Fibroblast of lung (primary cell): Measurements from ENCODE around the gene FAM221B. TPM values are rescaled to one million over a fixed set of nuclear protein-coding genes. Genes with fewer than 3 reads are reported as not detected.

Source experiments
- DNase-seq, 2 donors: peaks; one replicate each; pipeline versions ENCODE4 v3.0.0 to v3.0.0-alpha.2; 2010; ENCODE audit warnings: low read depth in 2 of 2
- H2AFZ ChIP-seq: 2 replicates; pipeline ENCODE4 v1.5.1; 2012; ENCODE audit warnings: low read length, control low read depth, inconsistent platforms
- H3K27ac ChIP-seq: 2 replicates; pipeline ENCODE4 v1.5.1; 2011; ENCODE audit warnings: low read length, control low read depth; ENCODE audit not compliant: insufficient read depth
- H3K27me3 ChIP-seq: 2 replicates; pipeline ENCODE4 v1.5.1; 2011; ENCODE audit warnings: mild to moderate bottlenecking, low read length; ENCODE audit not compliant: control insufficient read depth, insufficient read depth
- H3K36me3 ChIP-seq: 2 replicates; pipeline ENCODE4 v1.5.1; 2011; ENCODE audit warnings: low read length; ENCODE audit not compliant: control insufficient read depth, insufficient read depth
- H3K4me1 ChIP-seq: 2 replicates; pipeline ENCODE4 v1.5.1; 2011; ENCODE audit warnings: low read length; ENCODE audit not compliant: control insufficient read depth, insufficient read depth; ENCODE audit errors: extremely low read depth
- H3K4me2 ChIP-seq: 2 replicates; pipeline ENCODE4 v1.5.1; 2011; ENCODE audit warnings: low read length, control low read depth; ENCODE audit not compliant: insufficient read depth; ENCODE audit errors: extremely low read depth
- H3K4me3 ChIP-seq, 4 experiments: fragments of 200-600 bp in 1 of 4; sonication (generic) in 1 of 4; replicated peaks in 1 of 4; 2 replicates each; pipeline ENCODE4 v1.5.1; 2011 to 2016; ENCODE audit warnings: low read length in 4 of 4, low read depth in 3 of 4, mild to moderate bottlenecking in 3 of 4, control low read depth in 2 of 4, inconsistent platforms in 1 of 4, mixed read lengths in 1 of 4; ENCODE audit not compliant: insufficient read depth in 1 of 4; ENCODE audit errors: control extremely low read depth in 1 of 4
- H3K79me2 ChIP-seq: 2 replicates; pipeline ENCODE4 v1.5.1; 2012; ENCODE audit warnings: mild to moderate bottlenecking, low read length, inconsistent platforms; ENCODE audit not compliant: control insufficient read depth, insufficient read depth
- H3K9ac ChIP-seq: 2 replicates; pipeline ENCODE4 v1.5.1; 2011; ENCODE audit warnings: mild to moderate bottlenecking, low read length, control low read depth; ENCODE audit not compliant: insufficient read depth
- H3K9me3 ChIP-seq: 2 replicates; pipeline ENCODE4 v1.5.1; 2012; ENCODE audit warnings: low read depth, low read length; ENCODE audit not compliant: control insufficient read depth, insufficient read depth
- H4K20me1 ChIP-seq: 2 replicates; pipeline ENCODE4 v1.5.1; 2011; ENCODE audit warnings: low read length; ENCODE audit not compliant: control insufficient read depth, insufficient read depth; ENCODE audit errors: extremely low read depth
- EZH2 ChIP-seq: IDR thresholded peaks from 2 replicates; pipeline ENCODE4 v1.5.1; 2012; ENCODE audit warnings: low read length, control low read depth, mild to moderate bottlenecking; ENCODE audit errors: missing control alignments
- polyA plus RNA-seq, 2 donors: library from polyadenylated mRNA; depleted of rRNA in 1 of 2; stranded (reverse) in 1 of 2; unstranded in 1 of 2; fragments of >200 nt; gene quantifications; 2 replicates each; pipeline ENCODE4 v1.2.1, GENCODE V29; 2011 to 2012; ENCODE audit warnings: missing spikeins in 1 of 2
- total RNA-seq: library from RNA; depleted of rRNA; stranded (reverse); fragments of >200 nt; gene quantifications from 2 replicates; pipeline ENCODE4 v1.2.1, GENCODE V29; 2014
- TF ChIP-seq, protein P1 (sequence below), 2 donors: IDR thresholded peaks in 1 of 2; conservative IDR thresholded peaks in 1 of 2; 1 replicate in 1 of 2; 2 replicates in 1 of 2; pipeline ENCODE4 v1.5.1; 2011 to 2012; ENCODE audit warnings: low read length in 2 of 2, control low read depth in 1 of 2, inconsistent platforms in 1 of 2, low read depth in 1 of 2, mild to moderate bottlenecking in 1 of 2

FAM221B gene
- total and polyA plus RNA-seq, 2 donors (not counting 1 experiment from before 2014, with no cell fraction given): not detected

DNA sequence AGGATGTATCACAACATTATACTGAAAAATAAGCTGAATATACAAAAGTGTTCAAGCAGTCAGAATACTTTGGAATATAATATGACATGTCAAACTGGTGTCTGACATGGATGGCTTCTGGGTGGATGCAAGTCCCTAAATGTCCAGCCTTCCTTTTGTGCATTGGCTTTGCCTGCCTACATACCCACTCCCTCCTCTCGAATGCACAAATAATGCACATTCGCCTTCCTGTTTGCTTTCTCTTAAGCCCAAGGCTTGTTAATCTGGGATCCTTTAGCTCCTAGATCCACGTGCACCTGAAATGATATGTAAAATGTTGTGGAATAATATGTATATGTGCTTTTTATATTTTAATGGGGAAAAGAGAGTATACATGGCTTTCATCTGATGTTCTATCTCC is 50.0 kb downstream of the FAM221B start:
- Histone ChIP-seq H3K4me1 (no peaks in the 10 kb centered on the region), H3K4me3 (no peak overlapping the region), H3K27ac (no peak overlapping the region), H3K79me2 (no peaks in the 10 kb centered on the region), H3K36me3 (no peaks in the 10 kb centered on the region), H4K20me1 (no peaks in the 10 kb centered on the region), H3K27me3 (peaks cover 17% of the 10 kb centered on the region), H3K4me2 (no peak overlapping the region), H2AFZ (no peak overlapping the region), H3K9me3 (no peaks in the 10 kb centered on the region), H3K9ac (no peak overlapping the region)
- DNase-seq: no peak
- TF ChIP-seq, protein P1, sequence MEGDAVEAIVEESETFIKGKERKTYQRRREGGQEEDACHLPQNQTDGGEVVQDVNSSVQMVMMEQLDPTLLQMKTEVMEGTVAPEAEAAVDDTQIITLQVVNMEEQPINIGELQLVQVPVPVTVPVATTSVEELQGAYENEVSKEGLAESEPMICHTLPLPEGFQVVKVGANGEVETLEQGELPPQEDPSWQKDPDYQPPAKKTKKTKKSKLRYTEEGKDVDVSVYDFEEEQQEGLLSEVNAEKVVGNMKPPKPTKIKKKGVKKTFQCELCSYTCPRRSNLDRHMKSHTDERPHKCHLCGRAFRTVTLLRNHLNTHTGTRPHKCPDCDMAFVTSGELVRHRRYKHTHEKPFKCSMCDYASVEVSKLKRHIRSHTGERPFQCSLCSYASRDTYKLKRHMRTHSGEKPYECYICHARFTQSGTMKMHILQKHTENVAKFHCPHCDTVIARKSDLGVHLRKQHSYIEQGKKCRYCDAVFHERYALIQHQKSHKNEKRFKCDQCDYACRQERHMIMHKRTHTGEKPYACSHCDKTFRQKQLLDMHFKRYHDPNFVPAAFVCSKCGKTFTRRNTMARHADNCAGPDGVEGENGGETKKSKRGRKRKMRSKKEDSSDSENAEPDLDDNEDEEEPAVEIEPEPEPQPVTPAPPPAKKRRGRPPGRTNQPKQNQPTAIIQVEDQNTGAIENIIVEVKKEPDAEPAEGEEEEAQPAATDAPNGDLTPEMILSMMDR (conservative IDR thresholded peaks at IDR 0.05 in 1 of 2, IDR thresholded peaks at IDR 0.05 in 1 of 2; ENCODE audit: low read depth in 1 of 2, low read length in 2 of 2): no peak
- TF ChIP-seq EZH2: no peak

DNA sequence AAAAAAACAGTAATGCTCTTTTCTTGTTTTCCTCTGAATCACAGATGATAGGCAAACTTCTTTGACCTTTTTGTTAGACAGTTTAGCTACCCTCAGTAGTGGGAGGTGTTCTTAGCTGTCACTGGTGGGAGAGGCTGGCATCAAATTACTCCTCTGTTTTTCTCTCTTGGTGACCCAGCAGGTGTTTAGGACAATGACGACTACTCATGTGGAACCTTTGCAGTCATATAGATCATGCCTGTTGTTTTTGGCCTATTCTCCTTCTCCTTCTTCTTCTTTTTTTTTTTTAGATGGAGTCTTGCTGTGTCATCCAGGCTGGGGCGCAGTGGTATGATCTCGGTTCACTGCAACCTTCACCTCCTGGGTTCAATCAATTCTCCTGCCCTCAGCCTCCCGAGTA is 52.5 kb downstream of the FAM221B start:
- Histone ChIP-seq H3K9ac (no peak overlapping the region), H3K9me3 (no peaks in the 10 kb centered on the region), H3K4me3 (no peak overlapping the region), H3K36me3 (no peaks in the 10 kb centered on the region), H3K27ac (no peak overlapping the region), H4K20me1 (no peaks in the 10 kb centered on the region), H2AFZ (no peak overlapping the region), H3K27me3 (peaks cover 17% of the 10 kb centered on the region), H3K4me2 (no peak overlapping the region), H3K79me2 (no peaks in the 10 kb centered on the region), H3K4me1 (no peaks in the 10 kb centered on the region)
- DNase-seq: no peak
- TF ChIP-seq, protein P1 (conservative IDR thresholded peaks at IDR 0.05 in 1 of 2, IDR thresholded peaks at IDR 0.05 in 1 of 2; ENCODE audit: low read depth in 1 of 2, low read length in 2 of 2): no peak
- TF ChIP-seq EZH2: no peak

DNA sequence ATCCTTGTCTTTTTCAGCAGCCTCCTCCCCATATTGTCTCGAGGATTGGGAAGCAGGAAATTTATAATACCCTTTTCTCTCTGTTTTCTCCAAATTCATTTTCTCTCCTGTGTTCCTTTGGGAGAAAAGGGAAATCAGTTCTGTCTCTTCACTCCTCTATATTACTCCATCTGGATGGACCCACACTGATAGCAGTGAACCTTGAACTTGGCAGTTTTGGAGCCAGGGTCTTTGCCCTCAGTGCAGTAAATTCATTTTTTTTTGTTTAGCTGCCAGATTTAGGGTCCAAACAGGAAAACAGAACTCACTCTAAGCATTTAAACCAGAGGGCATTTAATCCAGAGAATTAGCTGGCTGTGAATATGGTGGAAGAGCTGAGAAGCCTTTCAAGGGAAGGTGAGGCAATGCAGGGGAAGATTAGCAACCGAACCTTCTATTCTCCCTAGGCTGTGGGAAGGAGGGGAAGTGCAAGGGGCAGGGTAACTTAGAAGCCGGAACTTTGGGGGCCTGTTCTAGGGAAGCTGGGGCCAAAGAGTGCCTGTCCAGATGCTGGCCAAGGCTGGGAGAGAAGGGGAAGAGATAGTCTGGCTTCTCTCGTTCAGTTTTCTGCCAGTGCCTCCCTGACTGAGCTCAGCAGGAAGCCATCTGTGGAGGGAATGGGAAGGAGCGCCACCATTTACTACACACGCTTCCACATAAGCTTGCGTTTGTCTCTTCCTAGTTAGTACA is 53.5 kb downstream of the FAM221B start:
- H3K4me2 ChIP-seq: no peak overlapping the region
- no peak for TF ChIP-seq EZH2
- TF ChIP-seq, protein P1 (conservative IDR thresholded peaks at IDR 0.05 in 1 of 2, IDR thresholded peaks at IDR 0.05 in 1 of 2; ENCODE audit: low read depth in 1 of 2, low read length in 2 of 2): no peak
- no peak overlapping the region for H3K27ac ChIP-seq
- H3K36me3 ChIP-seq: no peaks in the 10 kb centered on the region
- no peaks in the 10 kb centered on the region for H3K79me2 ChIP-seq
- no peaks in the 10 kb centered on the region for H3K4me1 ChIP-seq
- no peak for DNase-seq
- H3K9ac ChIP-seq: no peak overlapping the region
- no peak overlapping the region for H2AFZ ChIP-seq
- peaks cover 21% of the 10 kb centered on the region for H3K27me3 ChIP-seq
- H4K20me1 ChIP-seq: no peaks in the 10 kb centered on the region
- H3K9me3 ChIP-seq: no peaks in the 10 kb centered on the region
- no peak overlapping the region for H3K4me3 ChIP-seq
